K562 (cell line): ENCODE measurements around the gene SAE1. TPM values are rescaled to one million over a fixed set of nuclear protein-coding genes. Genes with fewer than 3 reads are reported as not detected.
A peak's percentile ranks its signal among the peaks of the same experiment; 100 is the strongest.

Experiments used
- ARID3A ChIP-seq: IDR thresholded peaks from 2 replicates; pipeline ENCODE4 v1.6.1; 2012; ENCODE audit warnings: low read depth, low read length, improper control_type of control experiment, borderline replicate concordance
- CUX1 ChIP-seq: fragments of 200-800 bp; sonication (Bioruptor generic); IDR thresholded peaks from 2 replicates; pipeline ENCODE4 v1.6.1; 2016; ENCODE audit warnings: missing genetic modification characterization, missing compliant biosample characterization
- HDAC1 ChIP-seq, 2 experiments: fragments of 450-650 bp; IDR thresholded peaks; 2 replicates each; pipeline ENCODE4 v1.6.1; 2016 to 2017; ENCODE audit warnings: inconsistent platforms in 1 of 2, mild to moderate bottlenecking in 1 of 2, moderate library complexity in 1 of 2
- KAT8 ChIP-seq: fragments of 450-650 bp; IDR thresholded peaks from 2 replicates; pipeline ENCODE4 v1.6.1; 2016; ENCODE audit warnings: low read depth, mild to moderate bottlenecking
- MCM3 ChIP-seq: fragments of 450-650 bp; IDR thresholded peaks from 2 replicates; pipeline ENCODE4 v1.6.1; 2016
- MYBL2 ChIP-seq, 2 experiments: fragments of 450-650 bp in 1 of 2; sonication (generic) in 1 of 2; formaldehyde crosslinking in 1 of 2; IDR thresholded peaks; 2 replicates each; pipeline versions ENCODE4 v1.6.1 to v1.8.1; 2017 to 2022; ENCODE audit warnings: borderline replicate concordance in 1 of 2, inconsistent platforms in 1 of 2, low read depth in 1 of 2, mild to moderate bottlenecking in 1 of 2, missing genetic modification reagents in 1 of 2, moderate library complexity in 1 of 2
- NCOA6 ChIP-seq: fragments of 450-650 bp; IDR thresholded peaks from 2 replicates; pipeline ENCODE4 v1.6.1; 2017; ENCODE audit warnings: mild to moderate bottlenecking
- NFATC3 ChIP-seq: fragments of 450-650 bp; IDR thresholded peaks from 2 replicates; pipeline ENCODE4 v1.6.1; 2017; ENCODE audit warnings: mild to moderate bottlenecking
- NFYB ChIP-seq: IDR thresholded peaks from 2 replicates; pipeline ENCODE4 v1.6.1; 2011; ENCODE audit warnings: mild to moderate bottlenecking, moderate library complexity; ENCODE audit not compliant: insufficient read length; ENCODE audit errors: extremely low read depth
- PHF8 ChIP-seq: fragments of 200-600 bp; sonication (generic); IDR thresholded peaks from 2 replicates; pipeline ENCODE4 v1.6.1; 2012; ENCODE audit warnings: mixed run types, mild to moderate bottlenecking, inconsistent platforms, low read length, moderate library complexity, borderline replicate concordance
- PHTF2 ChIP-seq: fragments of 250-450 bp; sonication (Bioruptor Pico); IDR thresholded peaks from 2 replicates; pipeline ENCODE4 v1.5.0; 2021; ENCODE audit warnings: mild to moderate bottlenecking
- PRPF4 ChIP-seq: fragments of 200-400 bp; formaldehyde crosslinking; IDR thresholded peaks from one replicate; pipeline ENCODE4 v1.6.1; 2017; ENCODE audit warnings: low read length, low read depth, mild to moderate bottlenecking; ENCODE audit not compliant: insufficient read depth, poor library complexity, severe bottlenecking
- RHOXF2B ChIP-seq: fragments of 250-450 bp; sonication (Bioruptor Pico); conservative IDR thresholded peaks from 2 replicates; pipeline ENCODE4 v1.5.1; 2021
- TEAD4 ChIP-seq, 2 experiments: sonication (generic) in 1 of 2; formaldehyde crosslinking in 1 of 2; IDR thresholded peaks; 2 replicates each; pipeline versions ENCODE4 v1.6.1 to v1.8.0; 2012 to 2022; ENCODE audit warnings: borderline replicate concordance in 1 of 2, inconsistent platforms in 1 of 2, low read length in 1 of 2, mild to moderate bottlenecking in 1 of 2, missing genetic modification reagents in 1 of 2
- U2AF1 ChIP-seq: fragments of 200-400 bp; formaldehyde crosslinking; optimal IDR thresholded peaks from 2 replicates; pipeline ENCODE3; 2017; ENCODE audit warnings: mild to moderate bottlenecking, low read depth, low read length, moderate library complexity
- ZNF280B ChIP-seq: fragments of 250-450 bp; sonication (Bioruptor Pico); IDR thresholded peaks from 2 replicates; pipeline ENCODE4 v1.5.1; 2021; ENCODE audit warnings: mild to moderate bottlenecking
- ZNF717 ChIP-seq: fragments of 250-450 bp; sonication (Bioruptor Pico); IDR thresholded peaks from 2 replicates; pipeline ENCODE4 v1.5.0; 2021
- ZNF764 ChIP-seq: fragments of 250-450 bp; sonication (Bioruptor Pico); IDR thresholded peaks from 2 replicates; pipeline ENCODE4 v1.4.0; 2020; ENCODE audit warnings: low read depth, mild to moderate bottlenecking, moderate library complexity
- polyA plus RNA-seq, 8 experiments: library from polyadenylated mRNA; depleted of rRNA in 4 of 8; stranded (reverse) in 5 of 8; unstranded in 3 of 8; fragments of >200 nt; fragmentation: Nextera tagmentation in 2 of 8; fragmentation: Illumina TruSeq in 1 of 8; extraction: Ambion mirVana in 2 of 8; extraction: Trizol in 1 of 8; gene quantifications; 2 replicates each; pipeline versions ENCODE4 v1.2.1 to v1.2.3, GENCODE V29; 2011 to 2014; ENCODE audit warnings: inconsistent platforms in 1 of 8, missing spikeins in 1 of 8
- total RNA-seq, 7 experiments: library from RNA; depleted of rRNA in 6 of 7; stranded (reverse); fragments of >200 nt in 6 of 7; fragmentation: Illumina TruSeq in 2 of 7; extraction: Trizol in 2 of 7; gene quantifications; 2 replicates each; pipeline versions ENCODE4 v1.2.1 to v1.2.3, GENCODE V29; 2011 to 2021; ENCODE audit warnings: low replicate concordance in 1 of 7

SAE1 gene
- total and polyA plus RNA-seq, 9 of the 15 experiments (the other 6 are each of a cell fraction or from before 2014, with no cell fraction given): 82.8 to 299 (median 217) TPM

GRCh38 chr19:47226426-47227351, 96.1 kb downstream of the SAE1 start (continued):
- TF ChIP-seq MYBL2 (IDR thresholded peaks at IDR 0.05; ENCODE audit: low read depth) (no peak), MYBL2 (CRISPR knock-in tag; IDR thresholded peaks at IDR 0.05; ENCODE audit: borderline replicate concordance) (no peak; the same call in 1 of the 2 replicates), PHF8 (peak; percentile 11; the same call in 1 of the 2 replicates), MCM3 (no peak), ZNF764 (CRISPR knock-in tag) (no peak), NFATC3 (no peak), ZNF717 (CRISPR knock-in tag) (peak; percentile 84), HDAC1 (IDR thresholded peaks at IDR 0.05) (peak in 1 of 2 experiments; percentile 15; a peak in 1 of 4 replicates), U2AF1 (peak; percentile 100), NCOA6 (no peak), NFYB (no peak), PRPF4 (peak; percentile 97), CUX1 (CRISPR knock-in tag) (peak; percentile 29), TEAD4 (IDR thresholded peaks at IDR 0.05; ENCODE audit: low read length) (no peak; the same call in 1 of the 2 replicates), TEAD4 (CRISPR knock-in tag; IDR thresholded peaks at IDR 0.05; ENCODE audit: borderline replicate concordance) (no peak), ARID3A (no peak), KAT8 (no peak), ZNF280B (CRISPR knock-in tag) (no peak), PHTF2 (no peak), RHOXF2B (no peak)
